GM12872 (cell line): ENCODE measurements around the gene ST3GAL3.

ENCODE experiments used
- TF ChIP-seq, protein P1 (sequence below): IDR thresholded peaks from 3 replicates; pipeline ENCODE4 v1.5.1; 2011; ENCODE audit warnings: low read depth, mild to moderate bottlenecking, low read length, moderate library complexity; ENCODE audit not compliant: insufficient read depth

The ST3GAL3 gene

DNA sequence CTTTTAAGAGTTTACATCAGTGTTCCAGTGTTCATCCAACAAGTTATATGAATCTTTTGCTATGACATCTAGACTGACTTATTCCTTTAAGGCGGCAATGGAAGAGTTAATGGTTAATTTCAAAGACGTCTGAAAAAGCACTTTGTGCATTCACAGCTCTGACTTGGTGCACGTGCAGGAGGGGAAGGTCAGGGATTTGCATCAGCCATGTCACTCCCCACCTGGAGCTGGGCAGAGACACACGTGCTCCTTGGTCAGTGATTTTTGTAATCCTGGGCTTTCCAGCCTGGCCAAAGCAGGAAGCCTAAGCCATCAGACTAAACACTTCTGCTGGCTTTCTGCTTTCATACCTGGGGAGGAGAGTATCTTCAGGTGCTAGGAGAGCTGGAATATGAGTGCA lies 96.3 kb downstream of the ST3GAL3 start:
- TF ChIP-seq, protein P1, sequence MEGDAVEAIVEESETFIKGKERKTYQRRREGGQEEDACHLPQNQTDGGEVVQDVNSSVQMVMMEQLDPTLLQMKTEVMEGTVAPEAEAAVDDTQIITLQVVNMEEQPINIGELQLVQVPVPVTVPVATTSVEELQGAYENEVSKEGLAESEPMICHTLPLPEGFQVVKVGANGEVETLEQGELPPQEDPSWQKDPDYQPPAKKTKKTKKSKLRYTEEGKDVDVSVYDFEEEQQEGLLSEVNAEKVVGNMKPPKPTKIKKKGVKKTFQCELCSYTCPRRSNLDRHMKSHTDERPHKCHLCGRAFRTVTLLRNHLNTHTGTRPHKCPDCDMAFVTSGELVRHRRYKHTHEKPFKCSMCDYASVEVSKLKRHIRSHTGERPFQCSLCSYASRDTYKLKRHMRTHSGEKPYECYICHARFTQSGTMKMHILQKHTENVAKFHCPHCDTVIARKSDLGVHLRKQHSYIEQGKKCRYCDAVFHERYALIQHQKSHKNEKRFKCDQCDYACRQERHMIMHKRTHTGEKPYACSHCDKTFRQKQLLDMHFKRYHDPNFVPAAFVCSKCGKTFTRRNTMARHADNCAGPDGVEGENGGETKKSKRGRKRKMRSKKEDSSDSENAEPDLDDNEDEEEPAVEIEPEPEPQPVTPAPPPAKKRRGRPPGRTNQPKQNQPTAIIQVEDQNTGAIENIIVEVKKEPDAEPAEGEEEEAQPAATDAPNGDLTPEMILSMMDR = no peak

DNA sequence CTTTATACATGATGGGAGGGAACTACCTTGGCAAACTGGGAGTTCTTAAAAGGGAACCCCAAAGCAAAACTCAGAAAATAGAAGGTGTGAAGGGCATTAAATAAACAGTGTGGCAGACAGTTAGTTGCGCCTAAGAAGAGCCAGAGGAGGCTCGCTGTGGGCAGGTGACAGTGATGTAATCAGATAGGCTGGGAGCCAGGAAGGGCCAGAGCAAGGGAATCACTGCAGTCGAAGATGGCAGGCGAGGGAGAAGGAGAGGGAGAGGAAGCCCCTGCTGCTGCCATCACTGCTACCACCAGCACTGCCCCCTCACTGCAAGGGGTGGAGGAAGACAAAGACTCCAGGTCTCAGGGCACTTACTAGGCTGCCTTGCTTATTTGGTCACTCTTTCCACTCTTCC lies 97.2 kb downstream of the ST3GAL3 start:
- TF ChIP-seq, protein P1 = no peak

DNA sequence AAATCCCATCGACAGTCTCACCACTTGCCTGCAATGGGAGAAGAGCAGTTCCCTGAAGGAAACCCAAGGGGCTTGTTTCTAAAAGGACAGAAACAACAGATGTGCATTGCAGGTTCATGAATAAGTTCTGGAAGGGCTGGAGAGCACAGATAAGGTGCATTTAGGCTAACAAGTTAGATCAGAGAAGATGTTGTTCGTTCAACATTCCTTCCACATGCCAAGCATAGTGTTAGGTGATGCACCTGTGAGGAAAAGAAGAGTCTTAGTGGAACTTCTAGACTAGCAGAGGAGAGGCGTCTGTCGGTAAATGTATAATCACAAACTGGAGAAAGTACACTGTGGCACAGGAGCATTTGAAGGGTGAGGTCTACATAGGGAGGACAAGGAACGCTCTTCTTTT lies 98.0 kb downstream of the ST3GAL3 start:
- TF ChIP-seq, protein P1 = no peak

DNA sequence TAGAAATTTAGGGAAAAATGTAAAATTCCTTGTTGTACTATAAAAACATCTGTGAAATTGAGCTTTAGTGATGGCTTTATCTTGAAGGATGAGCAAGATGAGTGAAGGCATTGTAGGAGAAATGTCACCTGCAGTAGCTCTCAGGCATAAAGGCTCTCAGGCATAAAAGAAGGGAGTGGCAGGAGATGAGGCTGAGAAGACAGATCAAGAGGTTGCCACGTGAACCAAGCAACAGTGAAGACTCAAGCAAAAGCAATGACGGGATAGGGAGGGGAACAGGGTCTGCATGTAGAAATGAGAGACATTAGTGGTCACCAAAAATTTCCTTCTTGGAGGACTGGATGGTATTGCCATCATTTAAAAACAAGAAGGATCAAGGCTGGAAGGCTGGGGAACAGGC lies 98.8 kb downstream of the ST3GAL3 start:
- TF ChIP-seq, protein P1 = no peak

DNA sequence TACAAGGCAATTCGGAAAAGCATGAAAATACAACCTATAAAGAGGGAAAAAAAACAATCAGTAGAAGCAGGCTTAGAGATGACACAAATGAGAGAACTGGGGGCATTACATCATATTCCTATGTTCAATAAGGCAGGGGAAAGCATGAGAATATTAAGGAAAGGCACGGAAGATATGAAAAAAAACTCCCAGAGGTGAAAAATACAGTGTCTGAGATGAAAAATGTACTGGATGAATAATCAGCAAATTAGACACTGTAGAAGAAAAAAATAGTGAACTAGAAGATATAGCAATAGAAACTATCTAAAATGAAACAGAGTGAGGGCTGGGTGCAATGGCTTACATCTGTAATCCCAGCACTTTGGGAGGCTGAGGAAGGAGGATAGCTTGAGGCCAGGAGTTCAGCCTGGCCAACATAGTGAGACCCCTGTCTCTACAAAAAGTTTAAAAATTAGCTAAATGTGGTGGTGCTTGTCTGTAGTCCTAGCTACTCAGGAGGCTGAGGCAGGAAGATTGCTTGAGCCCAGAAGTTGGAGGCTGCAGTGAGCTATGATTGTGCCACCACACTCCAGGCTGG lies 101.8 kb downstream of the ST3GAL3 start:
- TF ChIP-seq, protein P1 = no peak

DNA sequence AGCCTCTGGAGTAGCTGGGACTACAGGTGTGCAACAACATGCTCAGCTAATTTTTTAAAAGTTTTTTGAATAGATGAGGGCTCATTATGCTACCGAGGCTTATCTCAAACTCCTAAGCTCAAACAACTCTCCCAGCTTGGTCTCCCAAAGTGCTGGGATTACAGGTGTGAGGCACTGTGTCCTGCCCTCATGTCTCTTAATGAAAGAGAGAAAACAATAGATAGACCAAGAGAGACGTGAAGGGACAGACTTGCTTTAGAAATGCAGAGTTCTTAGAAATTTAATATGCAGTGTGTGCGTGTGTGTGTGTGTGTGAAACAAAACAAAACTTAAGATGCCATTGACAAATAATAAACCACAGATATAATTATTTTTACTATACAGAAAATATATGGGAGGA lies 105.2 kb downstream of the ST3GAL3 start:
- TF ChIP-seq, protein P1 = no peak

DNA sequence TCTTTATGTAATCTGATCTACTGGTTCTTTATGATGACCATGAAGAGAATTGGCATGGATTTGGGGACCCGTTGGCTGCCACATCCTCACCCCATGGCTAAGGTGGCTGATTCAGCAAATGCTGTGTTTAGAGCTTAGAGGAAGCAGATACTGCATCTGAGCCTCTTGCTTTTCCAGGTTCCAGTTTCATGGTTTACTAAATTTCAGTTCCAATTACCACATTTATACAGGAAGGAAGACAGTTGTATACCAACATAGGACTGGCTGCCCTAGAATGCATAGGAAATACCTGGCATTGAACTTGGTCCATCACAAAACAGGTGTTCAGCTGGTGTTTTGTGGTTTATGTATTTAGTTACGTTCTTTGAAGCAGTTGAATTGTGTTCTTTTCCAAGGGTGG lies 107.1 kb downstream of the ST3GAL3 start:
- TF ChIP-seq, protein P1 = no peak
